ENCODE measurements around the gene DNASE2. TPM values are rescaled to one million over a fixed set of nuclear protein-coding genes. Genes with fewer than 3 reads are reported as not detected.
A peak's percentile ranks its signal among the peaks of the same experiment; 100 is the strongest.

DNASE2 gene
- total RNA-seq, 2 donors from 2014 or later, result 32.5 to 34.2 TPM

DNA sequence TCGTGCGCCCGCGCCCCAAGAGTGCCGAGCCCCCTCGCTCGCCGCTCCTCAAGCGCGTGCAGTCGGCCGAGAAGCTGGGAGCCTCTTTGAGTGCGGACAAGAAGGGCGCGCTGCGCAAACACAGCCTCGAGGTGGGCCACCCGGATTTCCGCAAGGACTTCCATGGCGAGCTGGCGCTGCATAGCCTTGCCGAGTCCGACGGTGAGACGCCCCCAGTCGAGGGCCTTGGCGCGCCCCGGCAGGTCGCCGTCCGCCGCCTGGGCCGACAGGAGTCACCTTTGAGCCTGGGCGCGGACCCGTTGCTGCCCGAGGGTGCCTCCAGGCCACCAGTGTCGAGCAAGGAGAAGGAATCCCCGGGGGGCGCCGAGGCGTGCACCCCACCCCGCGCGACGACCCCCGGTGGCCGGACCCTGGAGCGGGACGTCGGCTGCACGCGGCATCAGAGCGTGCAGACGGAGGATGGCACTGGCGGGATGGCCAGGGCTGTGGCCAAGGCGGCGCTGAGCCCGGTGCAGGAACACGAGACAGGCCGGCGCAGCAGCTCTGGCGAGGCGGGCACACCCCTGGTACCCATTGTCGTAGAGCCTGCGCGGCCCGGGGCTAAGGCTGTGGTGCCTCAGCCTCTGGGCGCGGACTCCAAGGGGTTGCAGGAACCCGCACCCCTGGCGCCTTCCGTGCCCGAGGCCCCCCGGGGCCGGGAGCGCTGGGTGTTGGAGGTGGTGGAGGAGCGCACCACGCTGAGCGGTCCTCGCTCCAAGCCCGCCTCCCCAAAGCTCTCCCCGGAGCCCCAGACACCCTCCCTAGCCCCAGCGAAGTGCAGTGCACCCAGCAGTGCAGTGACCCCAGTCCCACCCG, 7.1 kb downstream of the DNASE2 start:
- H3K4me3 Mint-ChIP-seq, result no peak overlapping the region
- H3K36me3 Mint-ChIP-seq (ENCODE audit: low read depth), result peaks cover 38% of the 10 kb centered on the region

DNA sequence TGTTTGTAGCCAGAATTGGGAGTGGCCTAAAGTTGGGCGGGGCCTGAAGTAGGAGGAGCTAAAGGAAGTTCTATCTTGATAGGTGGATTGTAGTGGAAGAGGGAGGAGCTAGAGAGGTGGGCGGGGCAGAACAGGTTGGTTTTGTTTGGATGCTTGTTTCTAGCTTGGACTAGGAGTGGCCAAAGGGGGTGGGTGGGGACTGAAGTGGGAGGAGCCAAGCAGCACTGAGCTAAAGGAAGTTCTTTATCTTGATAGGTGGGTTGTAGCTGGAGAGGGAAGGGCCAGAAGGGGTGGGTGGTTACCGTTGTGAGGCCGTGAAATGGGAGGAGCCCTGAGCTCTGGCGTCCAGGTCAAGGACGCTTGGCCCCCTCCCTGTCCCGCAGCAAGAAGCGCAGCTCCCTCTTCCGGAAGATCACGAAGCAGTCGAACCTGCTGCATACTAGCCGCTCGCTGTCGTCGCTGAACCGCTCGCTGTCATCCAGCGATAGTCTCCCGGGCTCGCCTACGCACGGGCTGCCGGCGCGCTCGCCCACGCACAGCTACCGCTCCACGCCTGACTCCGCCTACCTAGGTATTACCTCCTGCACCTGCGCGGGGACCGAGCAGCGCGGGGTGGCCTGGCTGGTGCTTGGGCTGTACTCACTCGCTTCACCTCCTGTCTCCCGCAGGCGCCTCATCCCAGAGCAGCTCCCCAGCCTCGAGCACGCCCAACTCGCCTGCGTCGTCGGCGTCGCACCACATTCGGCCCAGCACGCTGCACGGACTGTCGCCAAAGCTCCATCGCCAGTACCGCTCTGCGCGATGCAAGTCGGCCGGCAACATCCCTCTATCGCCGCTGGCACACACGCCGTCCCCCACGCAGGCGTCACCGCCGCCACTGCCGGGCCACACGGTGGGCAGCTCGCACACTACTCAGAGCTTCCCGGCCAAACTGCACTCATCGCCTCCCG, 8.0 kb downstream of the DNASE2 start:
- peak overlapping the region; percentile 22 for H3K4me3 Mint-ChIP-seq
- no peaks in the 10 kb centered on the region for H3K27me3 Mint-ChIP-seq
- peak; percentile 76 for ATAC-seq (replicated peaks)
- H3K9me3 Mint-ChIP-seq, result no peaks in the 10 kb centered on the region
- peaks cover 32% of the 10 kb centered on the region for H3K36me3 Mint-ChIP-seq (ENCODE audit: low read depth)
- H3K27ac Mint-ChIP-seq, result no peak overlapping the region
- peaks cover 5% of the 10 kb centered on the region for H3K4me1 Mint-ChIP-seq

More for the DNA sequence above, 7.1 kb downstream of the DNASE2 start:
- no peaks in the 10 kb centered on the region for H3K27me3 Mint-ChIP-seq
- peaks cover 5% of the 10 kb centered on the region for H3K4me1 Mint-ChIP-seq
- no peak for ATAC-seq (replicated peaks)
- no peak overlapping the region for H3K27ac Mint-ChIP-seq
- no peaks in the 10 kb centered on the region for H3K9me3 Mint-ChIP-seq

DNA sequence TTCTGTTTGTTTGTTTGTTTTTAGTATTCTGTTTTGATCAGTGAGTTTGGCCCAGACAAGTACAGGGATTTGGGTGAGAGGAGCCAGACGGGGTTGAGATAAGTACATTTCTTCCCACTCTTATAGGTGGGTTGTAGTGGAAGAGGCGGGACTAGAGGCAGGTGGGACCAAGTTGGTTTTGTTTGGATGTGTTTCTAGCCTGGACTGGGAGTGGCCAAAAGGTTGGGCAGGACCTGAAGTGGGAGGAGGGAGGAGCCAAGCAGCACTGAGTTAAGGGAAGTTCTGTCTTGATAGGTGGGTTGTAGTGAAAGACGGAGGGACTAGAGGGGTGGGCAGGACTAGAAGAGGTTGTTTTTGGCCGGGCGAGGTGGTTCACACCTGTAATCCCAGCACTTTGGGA, 9.0 kb downstream of the DNASE2 start:
- Mint-ChIP-seq H3K36me3 (ENCODE audit: low read depth) (peaks cover 24% of the 10 kb centered on the region), H3K27ac (no peak overlapping the region), H3K27me3 (no peaks in the 10 kb centered on the region), H3K9me3 (no peaks in the 10 kb centered on the region), H3K4me3 (no peak overlapping the region), H3K4me1 (peaks cover 6% of the 10 kb centered on the region)
- no peak for ATAC-seq (replicated peaks)

DNA sequence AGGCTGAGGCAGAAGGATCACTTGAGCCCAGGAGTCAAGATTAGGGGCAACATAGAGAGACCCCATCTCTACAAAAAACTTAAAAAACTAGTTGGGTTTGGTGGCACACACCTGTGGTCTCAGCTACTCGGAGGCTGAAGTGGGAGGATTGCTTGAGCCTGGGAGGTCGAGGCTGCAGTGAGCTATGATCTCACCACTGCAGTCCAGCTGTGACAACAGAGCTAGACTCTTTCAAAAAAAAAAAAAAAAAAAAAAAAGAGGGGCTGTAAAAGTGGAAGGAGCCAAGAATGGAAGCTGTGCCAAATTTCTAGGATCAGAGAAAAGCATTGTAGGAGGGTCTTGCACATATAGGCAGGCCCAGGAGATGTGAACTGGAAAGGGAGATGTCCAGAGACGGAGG, 9.6 kb downstream of the DNASE2 start:
- peaks cover 12% of the 10 kb centered on the region for H3K4me1 Mint-ChIP-seq
- no peak overlapping the region for H3K4me3 Mint-ChIP-seq
- H3K27ac Mint-ChIP-seq, result no peak overlapping the region
- H3K36me3 Mint-ChIP-seq (ENCODE audit: low read depth), result peaks cover 20% of the 10 kb centered on the region
- no peak for ATAC-seq (replicated peaks)
- peaks cover 3% of the 10 kb centered on the region for H3K27me3 Mint-ChIP-seq
- H3K9me3 Mint-ChIP-seq, result no peaks in the 10 kb centered on the region

DNA sequence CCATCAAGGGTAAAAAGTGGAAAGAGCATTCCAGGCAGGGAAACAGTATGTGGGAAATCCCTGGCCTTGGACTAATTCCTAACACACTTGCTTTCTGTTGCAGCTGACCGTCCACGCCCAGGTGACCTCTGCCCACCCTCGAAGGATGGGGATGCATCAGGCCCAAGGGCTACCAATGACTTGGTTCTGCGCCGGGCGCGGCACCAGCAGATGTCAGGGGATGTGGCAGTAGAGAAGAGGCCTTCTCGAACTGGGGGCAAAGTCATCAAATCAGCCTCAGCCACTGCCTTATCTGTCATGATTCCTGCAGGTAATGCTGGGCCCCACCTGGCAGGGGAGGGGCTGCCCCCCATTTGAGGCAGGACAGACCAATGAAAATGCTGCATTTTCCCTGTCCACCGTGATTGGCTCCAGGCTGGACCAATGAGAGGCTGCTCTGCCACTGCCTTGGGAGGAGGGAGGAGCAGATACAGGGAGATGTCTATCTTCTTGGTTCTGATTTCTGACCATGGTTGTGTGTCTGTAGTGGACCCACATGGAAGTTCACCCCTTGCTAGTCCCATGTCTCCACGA, 12.6 kb downstream of the DNASE2 start:
- peaks cover 16% of the 10 kb centered on the region for H3K4me1 Mint-ChIP-seq
- no peak for ATAC-seq (replicated peaks)
- H3K9me3 Mint-ChIP-seq, result no peaks in the 10 kb centered on the region
- H3K36me3 Mint-ChIP-seq (ENCODE audit: low read depth), result no peaks in the 10 kb centered on the region
- no peak overlapping the region for H3K27ac Mint-ChIP-seq
- peaks cover 3% of the 10 kb centered on the region for H3K27me3 Mint-ChIP-seq
- H3K4me3 Mint-ChIP-seq, result peak overlapping the region; percentile 64

DNA sequence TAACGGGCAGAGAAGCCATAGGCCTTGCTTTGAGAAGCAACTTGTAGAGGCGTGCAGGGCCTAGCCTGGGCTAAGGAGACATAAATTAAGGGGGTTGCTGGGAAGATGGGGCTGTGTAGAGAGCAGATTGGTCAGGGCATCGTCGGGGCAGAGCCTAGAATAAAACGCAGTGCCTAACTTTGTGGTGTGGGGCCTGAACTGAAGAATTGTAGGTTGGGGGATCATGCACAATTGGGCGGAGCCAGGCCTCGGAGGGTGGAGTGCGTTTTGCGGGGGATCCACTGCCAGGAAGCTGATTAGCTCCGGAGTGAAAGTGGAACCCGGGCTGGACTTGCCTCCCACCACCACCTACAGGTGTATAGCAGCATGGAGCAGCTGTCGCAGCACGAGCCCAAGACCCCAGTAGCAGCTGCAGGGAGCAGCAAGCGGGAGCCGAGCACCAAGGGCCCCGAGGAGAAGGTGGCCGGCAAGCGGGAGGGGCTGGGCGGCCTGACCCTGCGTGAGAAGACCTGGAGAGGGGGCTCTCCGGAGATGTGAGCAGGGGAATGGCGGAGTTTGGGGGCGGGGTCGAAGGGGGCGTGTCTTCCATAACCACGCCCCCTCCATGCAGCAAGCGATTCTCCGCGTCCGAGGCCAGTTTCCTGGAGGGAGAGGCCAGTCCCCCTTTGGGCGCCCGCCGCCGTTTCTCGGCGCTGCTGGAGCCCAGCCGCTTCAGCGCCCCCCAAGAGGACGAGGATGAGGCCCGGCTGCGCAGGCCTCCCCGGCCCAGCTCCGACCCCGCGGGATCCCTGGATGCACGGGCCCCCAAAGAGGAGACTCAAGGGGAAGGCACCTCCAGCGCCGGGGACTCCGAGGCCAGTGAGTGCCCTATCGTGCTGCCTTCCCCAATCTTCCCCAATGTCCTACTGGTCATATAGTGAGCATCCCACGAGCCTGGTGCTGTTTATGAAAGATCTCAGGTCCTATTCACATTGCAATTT, 13.8 kb downstream of the DNASE2 start:
- peak; percentile 86 for ATAC-seq (replicated peaks)
- H3K4me1 Mint-ChIP-seq, result peaks cover 16% of the 10 kb centered on the region
- H3K4me3 Mint-ChIP-seq, result peak overlapping the region; percentile 64
- H3K9me3 Mint-ChIP-seq, result no peaks in the 10 kb centered on the region
- H3K27me3 Mint-ChIP-seq, result peaks cover 5% of the 10 kb centered on the region
- H3K27ac Mint-ChIP-seq, result peak overlapping the region; percentile 43
- no peaks in the 10 kb centered on the region for H3K36me3 Mint-ChIP-seq (ENCODE audit: low read depth)

DNA sequence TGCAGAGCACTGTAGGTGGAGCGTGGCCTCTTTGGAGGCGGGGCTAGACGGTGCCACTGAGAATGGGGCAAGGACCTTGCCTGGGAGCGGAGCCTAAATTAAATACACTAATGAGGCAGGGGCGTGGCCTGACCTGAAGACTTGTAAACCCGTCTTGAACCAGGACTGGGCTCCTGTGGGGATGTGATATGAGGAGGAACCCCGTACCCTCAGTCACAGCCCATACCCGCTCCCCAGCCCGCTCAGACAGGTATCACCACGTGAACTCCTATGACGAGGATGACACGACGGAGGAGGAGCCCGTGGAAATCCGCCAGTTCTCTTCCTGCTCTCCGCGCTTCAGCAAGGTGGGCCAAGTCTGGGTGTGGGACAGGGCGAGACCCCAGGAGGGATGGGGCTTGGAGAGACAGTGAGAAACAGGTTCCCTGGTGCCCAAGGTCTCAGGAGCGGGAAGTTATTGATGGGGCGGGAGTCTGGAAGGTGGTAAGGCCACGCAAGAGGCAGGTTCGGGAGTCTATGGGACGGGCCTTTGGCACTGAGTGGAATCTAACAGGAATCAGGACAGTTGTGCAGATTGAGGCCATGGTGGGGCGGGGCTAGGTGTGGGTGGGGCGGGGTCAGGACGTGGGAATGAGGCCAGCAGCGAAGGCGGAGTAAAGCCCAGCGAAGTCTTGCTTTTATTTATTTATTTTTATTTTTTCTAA, 14.7 kb downstream of the DNASE2 start:
- Mint-ChIP-seq H3K4me3 (peak overlapping the region; percentile 64), H3K4me1 (peaks cover 11% of the 10 kb centered on the region), H3K9me3 (no peaks in the 10 kb centered on the region), H3K36me3 (ENCODE audit: low read depth) (no peaks in the 10 kb centered on the region), H3K27ac (no peak overlapping the region), H3K27me3 (peaks cover 5% of the 10 kb centered on the region)
- no peak for ATAC-seq (replicated peaks)

DNA sequence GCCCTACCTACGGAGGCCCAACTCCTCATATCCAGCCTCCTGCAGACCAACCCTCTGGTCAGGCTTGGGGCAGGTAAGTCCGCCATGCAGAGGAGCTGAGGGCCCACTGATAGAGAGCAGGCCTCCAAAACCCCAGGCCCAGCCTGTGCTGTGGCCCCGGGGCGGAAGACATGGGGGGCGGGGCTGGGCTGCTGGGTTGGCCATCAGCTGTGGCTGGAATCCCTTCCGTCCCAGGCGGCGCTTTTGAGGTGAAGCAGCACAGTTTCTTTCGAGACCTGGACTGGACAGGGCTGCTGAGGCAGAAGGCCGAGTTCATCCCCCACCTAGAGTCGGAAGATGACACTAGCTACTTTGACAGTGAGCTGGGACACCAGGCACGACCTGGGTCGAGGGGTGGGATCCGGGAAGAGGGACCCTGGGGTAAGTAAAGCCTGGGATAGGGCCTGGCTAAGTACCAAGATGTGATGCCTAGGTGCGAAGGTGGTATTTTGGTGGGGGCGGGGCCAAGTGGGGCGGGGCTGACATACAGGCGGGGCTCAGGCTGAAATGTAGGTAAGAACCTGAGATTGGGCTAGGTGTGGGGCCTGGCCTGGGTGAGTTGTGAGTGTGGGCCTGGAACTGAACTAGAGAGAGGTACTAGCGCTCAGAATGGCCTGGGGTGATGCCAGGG, 15.4 kb downstream of the DNASE2 start:
- no peak for ATAC-seq (replicated peaks)
- H3K4me3 Mint-ChIP-seq, result peak overlapping the region; percentile 64
- peaks cover 9% of the 10 kb centered on the region for H3K27me3 Mint-ChIP-seq
- H3K4me1 Mint-ChIP-seq, result peaks cover 11% of the 10 kb centered on the region
- no peaks in the 10 kb centered on the region for H3K9me3 Mint-ChIP-seq
- no peaks in the 10 kb centered on the region for H3K36me3 Mint-ChIP-seq (ENCODE audit: low read depth)
- no peak overlapping the region for H3K27ac Mint-ChIP-seq

DNA sequence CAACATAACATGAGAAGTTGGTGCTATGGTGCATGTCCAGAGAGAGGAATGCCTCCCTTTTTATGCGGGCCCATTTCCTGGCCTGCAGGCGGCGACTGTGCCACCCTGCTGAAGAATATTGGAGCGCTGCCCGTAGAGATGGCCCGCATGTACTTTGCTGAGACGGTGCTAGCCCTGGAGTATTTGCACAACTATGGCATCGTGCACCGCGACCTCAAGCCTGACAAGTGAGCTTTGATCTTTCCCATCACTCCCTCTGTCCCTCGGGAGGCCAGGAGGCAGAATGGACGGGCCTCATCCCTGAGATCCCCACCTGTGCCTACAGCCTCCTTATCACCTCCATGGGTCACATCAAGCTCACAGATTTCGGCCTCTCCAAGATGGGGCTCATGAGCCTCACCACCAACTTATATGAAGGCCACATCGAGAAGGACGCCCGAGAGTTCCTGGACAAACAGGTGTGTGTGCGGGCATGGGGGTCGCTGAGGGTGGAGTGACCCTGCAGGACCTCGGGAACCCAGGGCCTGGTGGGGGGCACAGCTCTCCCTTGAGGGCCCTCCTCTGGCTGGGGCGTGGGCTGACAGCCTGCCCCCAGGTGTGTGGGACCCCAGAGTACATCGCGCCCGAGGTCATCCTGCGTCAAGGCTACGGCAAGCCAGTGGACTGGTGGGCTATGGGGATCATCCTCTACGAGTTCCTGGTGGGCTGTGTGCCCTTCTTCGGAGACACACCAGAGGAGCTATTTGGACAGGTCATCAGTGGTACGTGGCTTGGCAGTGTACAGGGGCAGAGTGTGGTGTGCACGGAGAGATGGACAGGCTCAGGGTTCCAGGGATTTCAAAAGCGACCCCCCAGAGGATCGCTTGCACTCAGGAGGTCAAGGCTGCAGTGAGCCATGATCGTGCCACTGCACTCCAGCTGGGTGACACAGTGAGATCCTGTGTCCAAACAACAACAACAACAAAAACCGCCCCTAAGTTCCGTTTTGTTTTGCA, 16.2 kb downstream of the DNASE2 start:
- H3K36me3 Mint-ChIP-seq (ENCODE audit: low read depth), result no peaks in the 10 kb centered on the region
- H3K4me1 Mint-ChIP-seq, result peaks cover 11% of the 10 kb centered on the region
- no peaks in the 10 kb centered on the region for H3K9me3 Mint-ChIP-seq
- H3K27me3 Mint-ChIP-seq, result peaks cover 9% of the 10 kb centered on the region
- no peak overlapping the region for H3K27ac Mint-ChIP-seq
- no peak for ATAC-seq (replicated peaks)
- no peak overlapping the region for H3K4me3 Mint-ChIP-seq

DNA sequence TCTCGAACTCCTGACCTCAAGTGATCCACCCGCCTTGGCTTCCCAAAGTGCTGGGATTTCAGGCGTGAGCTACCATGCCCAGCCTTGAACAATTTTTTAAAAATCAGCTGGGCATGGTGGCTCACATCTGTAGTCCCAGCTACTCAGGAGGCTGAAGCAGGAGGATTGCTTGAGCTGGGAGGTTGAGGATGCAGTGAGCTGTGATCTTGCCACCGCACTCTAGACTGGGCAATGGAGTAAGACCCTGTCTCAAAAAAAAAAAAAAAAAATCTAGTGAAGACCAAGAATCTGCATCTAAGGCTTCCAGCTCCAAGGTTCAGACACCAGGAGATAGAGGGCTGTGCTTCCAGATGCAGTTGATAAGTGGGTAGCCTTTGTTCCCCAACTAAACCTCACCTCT, 17.1 kb downstream of the DNASE2 start:
- Mint-ChIP-seq H3K4me3 (no peak overlapping the region), H3K27me3 (peaks cover 9% of the 10 kb centered on the region), H3K36me3 (ENCODE audit: low read depth) (no peaks in the 10 kb centered on the region), H3K27ac (no peak overlapping the region), H3K9me3 (no peaks in the 10 kb centered on the region), H3K4me1 (peaks cover 11% of the 10 kb centered on the region)
- no peak for ATAC-seq (replicated peaks)

DNA sequence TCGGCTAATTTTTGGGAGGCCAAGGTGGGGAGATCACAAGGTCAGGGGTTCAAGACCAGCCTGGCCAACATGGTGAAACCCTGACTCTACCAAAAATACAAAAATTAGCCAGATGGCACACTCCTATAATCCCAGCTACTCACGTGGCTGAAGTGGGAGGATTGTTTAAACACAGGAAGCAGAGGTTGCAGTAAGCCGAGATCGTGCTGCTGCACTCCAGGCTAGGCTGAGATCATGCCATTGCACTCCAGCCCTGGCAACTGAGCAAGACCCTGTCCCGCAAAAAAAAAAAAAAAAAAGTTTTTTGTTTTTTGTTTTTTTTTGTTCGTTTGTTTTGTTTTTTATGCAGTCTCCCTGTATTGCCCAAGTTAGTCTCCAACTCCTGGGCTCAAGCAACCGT, 21.7 kb downstream of the DNASE2 start:
- Mint-ChIP-seq H3K27ac (no peak overlapping the region), H3K4me1 (no peaks in the 10 kb centered on the region), H3K27me3 (peaks cover 6% of the 10 kb centered on the region), H3K36me3 (ENCODE audit: low read depth) (no peaks in the 10 kb centered on the region), H3K4me3 (no peak overlapping the region), H3K9me3 (no peaks in the 10 kb centered on the region)
- no peak for ATAC-seq (replicated peaks)
